Activated T-cell treated with anti-CD3 and anti-CD28 coated beads for 4 hours (primary cell): ENCODE results near the gene HNRNPA2B1.

Experiments used
- DNase-seq: peaks from one replicate; pipeline ENCODE4 v3.0.0-alpha.2; 2020

HNRNPA2B1 gene

GRCh38 chr7:26141077-26141476 lies 59.5 kb downstream of the HNRNPA2B1 start:
- DNase-seq = no peak

- no peak for DNase-seq
Observed at GRCh38 chr7:26140380-26140779, 60.2 kb downstream of the HNRNPA2B1 start.
